HEK293 (cell line): ENCODE measurements around the gene ZNF521.
A peak's percentile ranks its signal among the peaks of the same experiment; 100 is the strongest.

Source experiments
- CTCF ChIA-PET: fragments of 350-600 bp; formaldehyde crosslinking; extraction: SDS; loops from one replicate; lab custom pipeline; 2021; ENCODE audit warnings: antibody characterized with exemption; lab: Yijun Ruan, JAX
- POLR2A ChIA-PET: fragments of 300-600 bp; formaldehyde crosslinking; extraction: SDS; loops from one replicate; lab custom pipeline; 2020; ENCODE audit warnings: antibody characterized with exemption, inconsistent platforms; lab: Yijun Ruan, JAX
- H3K27ac ChIP-seq: fragments of 200-500 bp; sonication (Bioruptor generic); 2 replicates; pipeline ENCODE4 v1.5.1; 2014; ENCODE audit warnings: low read depth, low read length, control low read depth, inconsistent platforms; ENCODE audit errors: extremely low read depth
- H3K36me3 ChIP-seq, 2 experiments: fragments of 200-500 bp in 1 of 2; sonication (Bioruptor generic) in 1 of 2; 1 replicate in 1 of 2; 2 replicates in 1 of 2; pipeline ENCODE4 v1.5.1; 2014 to 2017; ENCODE audit warnings: inconsistent platforms in 2 of 2, low read length in 2 of 2; ENCODE audit not compliant: control insufficient read depth in 2 of 2, insufficient read depth in 1 of 2
- H3K4me1 ChIP-seq: fragments of 200-500 bp; sonication (Bioruptor generic); 2 replicates; pipeline ENCODE4 v1.5.1; 2014; ENCODE audit warnings: mild to moderate bottlenecking, low read length, inconsistent platforms; ENCODE audit not compliant: control insufficient read depth, insufficient read depth
- H3K4me3 ChIP-seq: 2 replicates; pipeline ENCODE4 v1.5.1; 2011; ENCODE audit warnings: low read depth, mild to moderate bottlenecking, control low read depth, low read length, moderate library complexity
- H3K9me3 ChIP-seq: fragments of 200-500 bp; sonication (Bioruptor generic); 2 replicates; pipeline ENCODE4 v1.5.1; 2014; ENCODE audit warnings: low read depth, low read length, inconsistent platforms; ENCODE audit not compliant: control insufficient read depth, insufficient read depth
- PRDM4 ChIP-seq: fragments of 450-650 bp; formaldehyde crosslinking; IDR thresholded peaks from 2 replicates; pipeline ENCODE4 v1.5.1; 2017; ENCODE audit warnings: missing biosample characterization, missing genetic modification characterization
- SCRT1 ChIP-seq: fragments of 450-650 bp; formaldehyde crosslinking; IDR thresholded peaks from 2 replicates; pipeline ENCODE4 v1.5.1; 2016; ENCODE audit warnings: missing biosample characterization, missing genetic modification characterization, borderline replicate concordance
- TCF7L2 ChIP-seq: IDR thresholded peaks from 2 replicates; pipeline ENCODE4 v1.6.1; 2011; ENCODE audit warnings: low read depth, mild to moderate bottlenecking, inconsistent platforms, low read length, moderate library complexity, borderline replicate concordance
- ZBTB1 ChIP-seq: fragments of 450-650 bp; formaldehyde crosslinking; IDR thresholded peaks from 2 replicates; pipeline ENCODE4 v1.5.1; 2016; ENCODE audit warnings: missing biosample characterization, missing genetic modification characterization
- ZBTB10 ChIP-seq: fragments of 450-650 bp; formaldehyde crosslinking; IDR thresholded peaks from 2 replicates; pipeline ENCODE4 v1.5.1; 2016; ENCODE audit warnings: missing biosample characterization, missing genetic modification characterization
- ZNF292 ChIP-seq: fragments of 450-650 bp; formaldehyde crosslinking; IDR thresholded peaks from 2 replicates; pipeline ENCODE4 v1.5.1; 2016; ENCODE audit warnings: low read depth, missing biosample characterization, missing genetic modification characterization, borderline replicate concordance
- ZNF341 ChIP-seq: fragments of 450-650 bp; formaldehyde crosslinking; IDR thresholded peaks from 2 replicates; pipeline ENCODE4; 2016; ENCODE audit warnings: low read depth, missing biosample characterization, missing genetic modification characterization
- ZNF426 ChIP-seq: fragments of 450-650 bp; formaldehyde crosslinking; IDR thresholded peaks from 2 replicates; pipeline ENCODE4 v1.5.1; 2017; ENCODE audit warnings: missing biosample characterization, missing genetic modification characterization, mild to moderate bottlenecking, inconsistent platforms, moderate library complexity
- ZNF449 ChIP-seq: fragments of 450-650 bp; formaldehyde crosslinking; IDR thresholded peaks from 2 replicates; pipeline ENCODE4 v1.5.1; 2017; ENCODE audit warnings: missing biosample characterization, mild to moderate bottlenecking, missing genetic modification characterization, moderate library complexity
- ZNF544 ChIP-seq: fragments of 450-650 bp; formaldehyde crosslinking; IDR thresholded peaks from 2 replicates; pipeline ENCODE4 v1.5.0; 2017; ENCODE audit warnings: missing biosample characterization, missing genetic modification characterization
- ZNF610 ChIP-seq: fragments of 450-650 bp; formaldehyde crosslinking; IDR thresholded peaks from 2 replicates; pipeline ENCODE4 v1.5.1; 2016; ENCODE audit warnings: missing biosample characterization, missing genetic modification characterization, borderline replicate concordance
- ZNF692 ChIP-seq: fragments of 450-650 bp; formaldehyde crosslinking; IDR thresholded peaks from 2 replicates; pipeline ENCODE4 v1.5.1; 2016; ENCODE audit warnings: missing biosample characterization, missing genetic modification characterization
- ZNF707 ChIP-seq: fragments of 450-650 bp; formaldehyde crosslinking; IDR thresholded peaks from 2 replicates; pipeline ENCODE4 v1.5.1; 2016; ENCODE audit warnings: missing biosample characterization, missing genetic modification characterization

ZNF521 gene

DNA sequence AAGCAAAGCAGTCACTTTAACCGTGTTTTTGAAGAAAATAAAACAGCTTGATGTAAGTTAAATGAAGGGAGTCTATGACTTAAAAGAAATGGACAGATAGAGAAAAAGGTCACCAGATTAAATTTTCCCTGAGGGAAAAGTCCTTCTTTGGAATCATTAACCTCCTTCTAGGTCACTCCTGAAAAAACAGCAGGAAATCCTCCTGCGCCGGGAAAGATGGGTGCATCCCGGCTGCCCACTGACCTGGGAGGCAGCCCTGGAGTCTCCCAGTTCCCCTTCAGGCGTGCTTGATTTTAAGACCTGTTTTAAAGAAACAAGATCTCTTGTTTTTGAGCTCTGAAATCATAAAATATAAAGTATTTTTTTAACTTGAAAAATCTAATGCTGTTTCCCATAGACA lies 18.4 kb upstream of the ZNF521 start (continued):
- no peak for TF ChIP-seq ZNF692 (tag by site-specific recombination)
- no peak for TF ChIP-seq ZNF426 (tag by site-specific recombination)
- TF ChIP-seq PRDM4 (tag by site-specific recombination): no peak
- TF ChIP-seq ZNF707 (tag by site-specific recombination): no peak
- no peak for TF ChIP-seq ZNF610 (tag by site-specific recombination)
- TF ChIP-seq ZBTB10 (tag by site-specific recombination): no peak
- TF ChIP-seq ZBTB1 (tag by site-specific recombination): no peak
- no peak for TF ChIP-seq ZNF292 (tag by site-specific recombination)
- TF ChIP-seq ZNF544: no peak

- no peaks in the 10 kb centered on the region for H3K9me3 ChIP-seq
- no peak overlapping the region for H3K4me3 ChIP-seq
- POLR2A ChIA-PET: no interaction called here
- no peak for TF ChIP-seq ZNF341 (tag by site-specific recombination)
- TF ChIP-seq ZNF449: peak; percentile 45; the same call in 1 of the 2 replicates
- TF ChIP-seq, all 188 proteins: peak for 1
- Histone ChIP-seq H3K4me1 (no peaks in the 10 kb centered on the region), H3K36me3 (no peaks in the 10 kb centered on the region), H3K27ac (no peak overlapping the region)
- CTCF ChIA-PET: interaction anchor here (0.7 kb wide), 1 partner anchor 127 kb away, joined by 3 read pairs; no protein-coding TSS in a partner anchor
Observed at GRCh38 chr18:25365242-25365641, 13.3 kb upstream of the ZNF521 start.

DNA sequence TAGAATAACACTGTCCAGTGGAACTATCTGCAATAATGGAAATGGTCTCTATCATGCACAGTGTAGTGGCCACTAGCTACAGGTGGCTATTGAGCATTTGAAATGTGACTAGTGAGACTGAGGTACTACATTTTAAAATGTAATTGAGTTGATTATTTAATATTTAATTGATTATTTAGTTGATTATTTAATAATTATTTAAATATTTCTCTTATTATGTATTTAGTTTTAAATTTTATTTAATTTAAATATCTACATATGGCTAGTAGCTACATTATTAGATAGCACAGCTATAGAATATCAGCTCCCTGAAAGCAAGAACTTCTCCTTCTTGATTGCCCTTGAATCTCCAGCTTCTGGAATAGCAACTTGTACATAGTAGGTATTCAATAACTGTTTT lies 12.8 kb upstream of the ZNF521 start:
- no peaks in the 10 kb centered on the region for H3K9me3 ChIP-seq
- CTCF ChIA-PET: interaction anchor here (0.7 kb wide), 1 partner anchor 127 kb away, joined by 3 read pairs; no protein-coding TSS in a partner anchor
- no peak overlapping the region for H3K4me3 ChIP-seq
- POLR2A ChIA-PET: no interaction called here
- H3K27ac ChIP-seq: no peak overlapping the region
- no peaks in the 10 kb centered on the region for H3K36me3 ChIP-seq
- no peaks in the 10 kb centered on the region for H3K4me1 ChIP-seq
- 0 out of 2 replicates have a peak, but pooled peaks have one; percentile 7 for TF ChIP-seq SCRT1 (tag by site-specific recombination)
- TF ChIP-seq TCF7L2: no peak
- TF ChIP-seq, all 188 proteins: peak for 1
